Measurements from ENCODE around the gene DHRS9. TPM values are rescaled to one million over a fixed set of nuclear protein-coding genes. Genes with fewer than 3 reads are reported as not detected.

DHRS9 gene
- total RNA-seq, 1 experiment from 2014 or later: 2.1 TPM

DNA sequence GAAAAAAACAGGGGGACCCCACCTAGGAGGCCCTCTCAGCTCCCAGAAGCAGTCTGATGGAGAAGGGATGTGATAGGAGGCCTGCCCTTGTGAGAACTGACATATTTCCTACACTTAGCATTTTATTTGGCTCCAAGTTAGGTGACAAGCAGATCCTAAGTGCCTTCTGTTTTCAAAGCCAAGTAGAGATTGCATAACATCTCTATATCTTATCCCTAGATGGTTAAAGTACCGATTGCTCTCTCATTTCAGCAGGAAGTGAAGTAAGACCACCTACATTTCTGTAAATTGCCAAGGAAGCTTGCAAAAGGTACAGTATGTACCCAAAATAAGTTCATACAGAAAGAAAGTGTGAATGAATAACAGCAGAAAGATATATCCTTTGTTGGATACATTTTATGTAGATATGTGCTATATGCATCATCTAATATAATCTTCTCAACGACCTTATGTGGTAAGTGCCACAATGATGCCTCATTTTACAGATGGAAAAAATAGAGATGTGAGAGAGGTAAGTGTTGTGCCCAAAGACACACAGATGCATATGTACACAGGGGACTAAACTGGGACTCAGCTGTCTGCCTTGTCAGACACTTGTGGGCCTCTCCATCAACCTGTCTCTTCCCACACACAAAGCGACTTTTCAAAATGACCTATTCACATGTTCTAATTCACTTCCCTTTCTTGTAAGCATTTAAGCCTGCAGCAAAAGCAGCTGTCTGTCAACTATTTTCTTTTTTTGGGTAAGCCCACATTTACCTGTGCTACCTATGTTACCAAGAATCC, 38.9 kb downstream of the DHRS9 start:
- H3K79me2 ChIP-seq (ENCODE audit: low read length): no peaks in the 10 kb centered on the region
- DNase-seq: no peak
- H3K4me3 ChIP-seq (ENCODE audit: low read length): no peak overlapping the region
- H3K36me3 ChIP-seq (ENCODE audit: insufficient read depth, low read length): no peaks in the 10 kb centered on the region
- H2AFZ ChIP-seq (ENCODE audit: low read length): no peak overlapping the region
- no peaks in the 10 kb centered on the region for H3K27me3 ChIP-seq (ENCODE audit: low read length)
- peaks cover 18% of the 10 kb centered on the region for H3K4me1 ChIP-seq (ENCODE audit: low read length)
- no peaks in the 10 kb centered on the region for H3K9me3 ChIP-seq (ENCODE audit: low read length)
- no peak overlapping the region for H3K9ac ChIP-seq (ENCODE audit: low read length)
- no peaks in the 10 kb centered on the region for H4K20me1 ChIP-seq (ENCODE audit: insufficient read depth, low read depth, low read length)
- H3K4me2 ChIP-seq (ENCODE audit: low read depth, low read length, poor library complexity, severe bottlenecking): no peak overlapping the region
- no peaks in the 10 kb centered on the region for H3K9me2 ChIP-seq (replicated peaks; ENCODE audit: insufficient read depth, low read length)
- H3K27ac ChIP-seq (ENCODE audit: low read length): peak overlapping the region; percentile 38; the same call in 1 of the 2 replicates

DNA sequence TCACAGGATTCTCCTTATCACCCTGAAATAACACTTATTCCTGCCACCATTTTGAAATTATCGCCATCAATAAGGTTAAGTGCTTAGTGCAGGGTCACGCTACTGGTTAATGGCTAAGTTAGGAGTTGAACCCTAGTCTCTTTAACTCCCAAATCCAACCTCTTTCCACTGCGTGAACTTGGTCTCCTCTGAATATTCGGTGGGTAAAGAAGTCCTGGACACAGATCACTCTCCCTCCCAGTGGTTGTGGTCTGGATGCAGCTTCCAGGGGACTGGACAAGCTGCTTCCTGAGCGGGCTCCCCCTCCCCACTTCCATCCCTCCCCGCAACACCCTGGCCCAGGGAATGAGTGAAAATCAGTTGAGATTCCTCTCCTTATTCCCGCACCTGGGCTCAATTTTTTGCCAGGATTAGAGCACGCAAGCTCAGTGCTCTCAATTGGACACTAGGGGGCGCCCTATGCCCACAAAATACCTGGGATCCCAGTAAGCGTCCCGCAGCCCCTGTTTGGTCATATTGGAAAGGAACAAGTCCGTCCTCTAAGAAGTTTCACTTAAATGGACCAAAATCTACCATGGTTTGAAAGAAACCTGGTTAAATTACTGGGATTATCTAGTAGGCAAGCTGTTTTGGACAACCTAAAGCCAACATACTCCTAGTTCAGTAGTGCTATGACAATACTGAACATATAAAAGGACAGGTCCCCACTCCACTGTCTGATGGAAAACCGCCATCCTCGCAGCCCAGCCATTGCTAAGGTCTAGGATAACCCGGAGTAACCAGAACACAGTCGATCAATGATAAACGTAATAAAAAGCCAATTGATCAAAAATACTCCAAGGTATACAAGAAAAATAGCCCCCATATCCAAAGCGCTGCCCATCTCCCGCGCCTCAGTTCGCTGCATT, 40.4 kb downstream of the DHRS9 start:
- Histone ChIP-seq H2AFZ (ENCODE audit: low read length) (no peak overlapping the region), H3K9ac (ENCODE audit: low read length) (no peak overlapping the region), H3K4me1 (ENCODE audit: low read length) (peaks cover 18% of the 10 kb centered on the region)

DNA sequence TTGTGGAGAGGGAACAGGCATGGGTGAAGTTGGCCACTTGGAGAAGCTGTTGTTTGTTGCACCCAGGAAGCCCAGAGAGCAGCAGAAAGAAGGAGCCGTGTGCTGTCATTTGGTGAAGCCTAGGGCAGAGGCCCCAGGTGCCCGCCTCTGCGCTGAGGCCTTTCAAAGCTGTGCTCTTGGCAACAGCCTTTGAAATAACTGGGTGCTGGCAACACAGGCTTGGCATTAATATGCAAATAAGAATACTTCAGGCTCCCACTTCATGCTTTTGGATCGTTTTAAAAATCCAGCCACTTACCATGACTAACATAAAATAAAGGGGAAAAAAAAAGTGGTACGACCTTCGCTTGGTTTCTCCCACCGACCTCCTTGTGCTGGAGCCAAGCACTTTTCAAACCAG, 41.1 kb downstream of the DHRS9 start:
- no peak overlapping the region for H3K27ac ChIP-seq (ENCODE audit: low read length)
- H3K4me1 ChIP-seq (ENCODE audit: low read length): peaks cover 18% of the 10 kb centered on the region
- H4K20me1 ChIP-seq (ENCODE audit: insufficient read depth, low read depth, low read length): no peaks in the 10 kb centered on the region
- no peak overlapping the region for H3K4me3 ChIP-seq (ENCODE audit: low read length)
- no peaks in the 10 kb centered on the region for H3K9me2 ChIP-seq (replicated peaks; ENCODE audit: insufficient read depth, low read length)
- no peaks in the 10 kb centered on the region for H3K27me3 ChIP-seq (ENCODE audit: low read length)
- no peak overlapping the region for H2AFZ ChIP-seq (ENCODE audit: low read length)
- no peaks in the 10 kb centered on the region for H3K9me3 ChIP-seq (ENCODE audit: low read length)
- H3K4me2 ChIP-seq (ENCODE audit: low read depth, low read length, poor library complexity, severe bottlenecking): no peak overlapping the region
- H3K36me3 ChIP-seq (ENCODE audit: insufficient read depth, low read length): no peaks in the 10 kb centered on the region
- no peak for DNase-seq
- no peaks in the 10 kb centered on the region for H3K79me2 ChIP-seq (ENCODE audit: low read length)
- no peak overlapping the region for H3K9ac ChIP-seq (ENCODE audit: low read length)

More for the DNA sequence above, 40.4 kb downstream of the DHRS9 start:
- Histone ChIP-seq H3K9me2 (replicated peaks; ENCODE audit: insufficient read depth, low read length) (no peaks in the 10 kb centered on the region), H3K36me3 (ENCODE audit: insufficient read depth, low read length) (no peaks in the 10 kb centered on the region), H3K4me3 (ENCODE audit: low read length) (no peak overlapping the region), H3K27me3 (ENCODE audit: low read length) (no peaks in the 10 kb centered on the region), H3K79me2 (ENCODE audit: low read length) (no peaks in the 10 kb centered on the region), H4K20me1 (ENCODE audit: insufficient read depth, low read depth, low read length) (no peaks in the 10 kb centered on the region), H3K4me2 (ENCODE audit: low read depth, low read length, poor library complexity, severe bottlenecking) (no peak overlapping the region), H3K27ac (ENCODE audit: low read length) (no peak overlapping the region), H3K9me3 (ENCODE audit: low read length) (no peaks in the 10 kb centered on the region)
- peak; percentile 87 for DNase-seq

DNA sequence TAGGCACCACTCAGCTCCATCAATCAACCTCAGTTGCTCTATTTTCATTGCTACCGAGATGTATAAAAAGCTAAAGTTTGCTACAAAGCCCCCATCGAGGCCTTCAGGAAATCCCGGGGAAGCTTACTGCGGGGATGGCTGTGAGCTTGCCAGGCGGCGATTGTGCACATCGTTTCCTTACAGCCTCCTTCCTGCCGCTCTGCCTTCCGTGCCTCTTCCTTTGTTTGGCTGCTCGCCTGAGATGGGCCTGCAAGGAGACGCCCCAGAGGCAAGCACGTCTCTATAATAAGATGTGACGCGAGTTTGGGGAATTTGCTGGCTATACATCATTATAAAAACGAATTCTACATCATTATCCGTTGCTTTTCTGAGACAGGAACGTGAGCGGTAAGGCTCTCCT, 41.6 kb downstream of the DHRS9 start:
- Histone ChIP-seq H2AFZ (ENCODE audit: low read length) (no peak overlapping the region), H3K36me3 (ENCODE audit: insufficient read depth, low read length) (no peaks in the 10 kb centered on the region), H3K27ac (ENCODE audit: low read length) (no peak overlapping the region), H4K20me1 (ENCODE audit: insufficient read depth, low read depth, low read length) (no peaks in the 10 kb centered on the region), H3K4me2 (ENCODE audit: low read depth, low read length, poor library complexity, severe bottlenecking) (no peak overlapping the region), H3K9ac (ENCODE audit: low read length) (no peak overlapping the region), H3K4me1 (ENCODE audit: low read length) (peaks cover 18% of the 10 kb centered on the region), H3K79me2 (ENCODE audit: low read length) (no peaks in the 10 kb centered on the region), H3K27me3 (ENCODE audit: low read length) (no peaks in the 10 kb centered on the region), H3K4me3 (ENCODE audit: low read length) (no peak overlapping the region), H3K9me3 (ENCODE audit: low read length) (no peaks in the 10 kb centered on the region), H3K9me2 (replicated peaks; ENCODE audit: insufficient read depth, low read length) (no peaks in the 10 kb centered on the region)
- DNase-seq: no peak

DNA sequence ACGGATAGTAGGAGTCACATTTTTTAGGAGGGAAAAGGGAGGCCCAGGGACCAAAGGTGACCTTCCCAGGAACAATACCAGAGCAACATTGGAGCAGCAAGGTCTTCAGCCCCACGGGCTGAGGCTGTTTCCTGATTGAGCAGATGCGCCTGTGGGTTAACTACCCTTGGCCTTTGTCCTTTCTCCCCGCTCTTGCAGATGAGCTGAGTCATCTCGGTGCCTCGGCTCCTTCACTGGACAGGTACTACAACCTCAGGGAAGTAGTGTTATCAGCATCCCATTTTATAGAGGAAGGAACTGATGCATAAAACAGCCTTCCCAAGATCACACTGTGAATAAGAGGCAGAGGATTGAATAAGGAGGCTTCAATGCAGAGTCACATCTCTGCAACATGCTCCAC, 43.5 kb downstream of the DHRS9 start:
- H2AFZ ChIP-seq (ENCODE audit: low read length): no peak overlapping the region
- DNase-seq: no peak
- no peaks in the 10 kb centered on the region for H3K27me3 ChIP-seq (ENCODE audit: low read length)
- no peak overlapping the region for H3K9ac ChIP-seq (ENCODE audit: low read length)
- H3K27ac ChIP-seq (ENCODE audit: low read length): no peak overlapping the region
- H3K4me2 ChIP-seq (ENCODE audit: low read depth, low read length, poor library complexity, severe bottlenecking): no peak overlapping the region
- H3K79me2 ChIP-seq (ENCODE audit: low read length): no peaks in the 10 kb centered on the region
- no peaks in the 10 kb centered on the region for H4K20me1 ChIP-seq (ENCODE audit: insufficient read depth, low read depth, low read length)
- no peaks in the 10 kb centered on the region for H3K36me3 ChIP-seq (ENCODE audit: insufficient read depth, low read length)
- no peaks in the 10 kb centered on the region for H3K9me2 ChIP-seq (replicated peaks; ENCODE audit: insufficient read depth, low read length)
- H3K4me1 ChIP-seq (ENCODE audit: low read length): peaks cover 11% of the 10 kb centered on the region
- H3K9me3 ChIP-seq (ENCODE audit: low read length): no peaks in the 10 kb centered on the region
- no peak overlapping the region for H3K4me3 ChIP-seq (ENCODE audit: low read length)

DNA sequence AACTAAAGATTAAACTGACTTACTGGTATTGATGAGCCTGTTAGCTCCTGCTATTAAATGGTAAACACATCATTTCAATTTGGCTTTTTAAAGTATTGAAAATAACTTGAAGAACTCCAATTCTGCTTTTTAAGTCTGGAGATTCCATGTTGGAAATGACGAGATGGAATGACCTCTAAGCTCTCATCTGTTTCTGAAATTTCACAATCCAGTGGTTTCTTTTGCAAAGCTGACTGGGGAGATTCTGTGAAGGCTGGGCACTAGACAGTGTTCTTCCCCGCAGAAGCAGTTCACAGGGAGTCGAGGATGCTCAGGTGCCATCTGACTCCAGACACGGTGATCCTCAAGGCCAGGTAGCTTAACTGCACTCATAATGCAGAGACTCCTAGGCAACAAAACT, 44.7 kb downstream of the DHRS9 start:
- H3K4me1 ChIP-seq (ENCODE audit: low read length): no peaks in the 10 kb centered on the region
- H3K9me2 ChIP-seq (replicated peaks; ENCODE audit: insufficient read depth, low read length): no peaks in the 10 kb centered on the region
- H3K4me3 ChIP-seq (ENCODE audit: low read length): no peak overlapping the region
- H3K36me3 ChIP-seq (ENCODE audit: insufficient read depth, low read length): no peaks in the 10 kb centered on the region
- no peak overlapping the region for H3K4me2 ChIP-seq (ENCODE audit: low read depth, low read length, poor library complexity, severe bottlenecking)
- no peaks in the 10 kb centered on the region for H3K9me3 ChIP-seq (ENCODE audit: low read length)
- no peaks in the 10 kb centered on the region for H3K27me3 ChIP-seq (ENCODE audit: low read length)
- H2AFZ ChIP-seq (ENCODE audit: low read length): no peak overlapping the region
- no peak overlapping the region for H3K9ac ChIP-seq (ENCODE audit: low read length)
- no peaks in the 10 kb centered on the region for H3K79me2 ChIP-seq (ENCODE audit: low read length)
- H3K27ac ChIP-seq (ENCODE audit: low read length): no peak overlapping the region
- H4K20me1 ChIP-seq (ENCODE audit: insufficient read depth, low read depth, low read length): no peaks in the 10 kb centered on the region
- no peak for DNase-seq

DNA sequence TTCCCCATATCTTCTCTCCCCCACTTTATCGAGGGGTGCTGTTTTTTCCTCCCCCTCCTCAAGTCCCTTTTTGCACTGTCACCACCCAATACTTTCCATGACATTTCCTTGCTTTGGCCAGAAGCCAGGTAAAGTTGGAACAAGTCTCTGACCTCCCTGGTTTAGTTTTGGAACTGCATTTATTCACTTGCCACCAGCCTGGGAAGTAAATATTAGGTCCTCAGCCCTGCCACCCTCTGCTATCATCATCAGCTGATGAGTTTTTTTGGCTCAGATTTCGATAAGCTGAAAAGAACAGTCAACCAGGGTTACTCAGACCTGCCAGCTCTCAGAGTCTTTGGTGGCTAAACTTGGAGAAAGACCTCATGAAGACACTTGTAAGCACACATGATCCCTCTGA, 47.0 kb downstream of the DHRS9 start:
- Histone ChIP-seq H3K4me3 (ENCODE audit: low read length) (no peak overlapping the region), H4K20me1 (ENCODE audit: insufficient read depth, low read depth, low read length) (no peaks in the 10 kb centered on the region), H3K36me3 (ENCODE audit: insufficient read depth, low read length) (no peaks in the 10 kb centered on the region), H2AFZ (ENCODE audit: low read length) (no peak overlapping the region), H3K4me1 (ENCODE audit: low read length) (no peaks in the 10 kb centered on the region), H3K9ac (ENCODE audit: low read length) (no peak overlapping the region), H3K79me2 (ENCODE audit: low read length) (no peaks in the 10 kb centered on the region), H3K9me3 (ENCODE audit: low read length) (no peaks in the 10 kb centered on the region), H3K4me2 (ENCODE audit: low read depth, low read length, poor library complexity, severe bottlenecking) (no peak overlapping the region), H3K27me3 (ENCODE audit: low read length) (no peaks in the 10 kb centered on the region), H3K27ac (ENCODE audit: low read length) (no peak overlapping the region), H3K9me2 (replicated peaks; ENCODE audit: insufficient read depth, low read length) (no peaks in the 10 kb centered on the region)
- no peak for DNase-seq

DNA sequence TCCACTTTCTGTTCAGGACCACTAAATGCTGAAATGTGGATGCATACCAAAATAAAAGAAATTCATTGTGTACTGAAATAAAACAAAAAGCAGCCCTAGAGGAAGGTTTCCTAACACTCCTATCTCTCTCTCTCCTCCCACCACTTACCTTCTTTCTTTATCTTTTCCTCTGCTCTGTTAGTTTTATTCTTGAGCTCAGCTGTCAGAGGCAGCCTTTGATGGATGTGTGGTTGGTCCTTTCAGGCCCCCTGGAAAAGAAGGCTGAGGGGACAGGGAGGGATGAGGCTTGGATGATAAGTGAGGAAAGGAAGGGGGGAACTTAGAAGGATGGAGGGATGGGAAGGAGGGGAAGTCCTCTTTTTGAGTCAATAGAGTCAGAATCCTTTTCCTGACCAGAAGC, 47.6 kb downstream of the DHRS9 start:
- H3K27me3 ChIP-seq (ENCODE audit: low read length): no peaks in the 10 kb centered on the region
- no peaks in the 10 kb centered on the region for H3K9me3 ChIP-seq (ENCODE audit: low read length)
- H3K27ac ChIP-seq (ENCODE audit: low read length): no peak overlapping the region
- no peaks in the 10 kb centered on the region for H3K79me2 ChIP-seq (ENCODE audit: low read length)
- no peaks in the 10 kb centered on the region for H3K4me1 ChIP-seq (ENCODE audit: low read length)
- H3K36me3 ChIP-seq (ENCODE audit: insufficient read depth, low read length): no peaks in the 10 kb centered on the region
- H2AFZ ChIP-seq (ENCODE audit: low read length): no peak overlapping the region
- H4K20me1 ChIP-seq (ENCODE audit: insufficient read depth, low read depth, low read length): no peaks in the 10 kb centered on the region
- no peaks in the 10 kb centered on the region for H3K9me2 ChIP-seq (replicated peaks; ENCODE audit: insufficient read depth, low read length)
- no peak for DNase-seq
- H3K9ac ChIP-seq (ENCODE audit: low read length): no peak overlapping the region
- H3K4me3 ChIP-seq (ENCODE audit: low read length): no peak overlapping the region
- no peak overlapping the region for H3K4me2 ChIP-seq (ENCODE audit: low read depth, low read length, poor library complexity, severe bottlenecking)

Data from Karpas-422 (cell line).